Measurements from ENCODE around the gene S100Z. TPM values are rescaled to one million over a fixed set of nuclear protein-coding genes. Genes with fewer than 3 reads are reported as not detected.
"Not testable (repeated sequence)": the region's sequence is repeated elsewhere in the genome, so short reads cannot be mapped to it uniquely, and the experiment has no call there.

Gene S100Z
- total RNA-seq, 1 donor from 2014 or later = 1.2 TPM

- Histone ChIP-seq H3K4me3 (no peak overlapping the region), H3K36me3 (no peaks in the 10 kb centered on the region), H3K4me1 (peaks cover 16% of the 10 kb centered on the region), H3K27ac (peak overlapping the region; percentile 59), H3K27me3 (ENCODE audit: low read depth) (no peaks in the 10 kb centered on the region), H3K9me3 (no peaks in the 10 kb centered on the region)
- TF ChIP-seq CTCF (IDR thresholded peaks at IDR 0.05) = no peak
- no peak for DNase-seq
- peak; percentile 81 to 86 for ATAC-seq
- intact Hi-C loops (cut with DNase I) = no loop called here
These were observed 6.1 kb downstream of the S100Z start for GRCh38 chr5:76855961-76856360.

- Histone ChIP-seq H3K27ac (peak overlapping the region; percentile 59), H3K4me1 (peaks cover 11% of the 10 kb centered on the region)
- H3K9me3 ChIP-seq; intact Hi-C loops (cut with DNase I); H3K36me3 ChIP-seq; H3K27me3 ChIP-seq (ENCODE audit: low read depth); DNase-seq; H3K4me3 ChIP-seq: not testable (repeated sequence)
- peak; percentile 28 to 46 for ATAC-seq
These were observed 7.0 kb downstream of the S100Z start for GRCh38 chr5:76856800-76857199.

- peak; percentile 53 for DNase-seq
- H3K4me3 ChIP-seq = no peak overlapping the region
- no peaks in the 10 kb centered on the region for H3K9me3 ChIP-seq
- intact Hi-C loops (cut with DNase I) = no loop called here
- TF ChIP-seq CTCF (IDR thresholded peaks at IDR 0.05) = no peak
- H3K4me1 ChIP-seq = peaks cover 11% of the 10 kb centered on the region
- H3K27me3 ChIP-seq (ENCODE audit: low read depth) = no peaks in the 10 kb centered on the region
- ATAC-seq = no peak
- no peaks in the 10 kb centered on the region for H3K36me3 ChIP-seq
- H3K27ac ChIP-seq = no peak overlapping the region
These were observed 9.9 kb downstream of the S100Z start for GRCh38 chr5:76859591-76860247.

GRCh38 chr5:76861612-76862011 lies 11.8 kb downstream of the S100Z start:
- no peak overlapping the region for H3K27ac ChIP-seq
- intact Hi-C loops (cut with DNase I) = no loop called here
- H3K27me3 ChIP-seq (ENCODE audit: low read depth) = no peaks in the 10 kb centered on the region
- H3K4me1 ChIP-seq = peaks cover 5% of the 10 kb centered on the region
- TF ChIP-seq CTCF (IDR thresholded peaks at IDR 0.05) = no peak
- no peaks in the 10 kb centered on the region for H3K9me3 ChIP-seq
- H3K4me3 ChIP-seq = no peak overlapping the region
- H3K36me3 ChIP-seq = no peaks in the 10 kb centered on the region
- ATAC-seq (no peak), DNase-seq (no peak)

- intact Hi-C loops (cut with DNase I) = no loop called here
- Histone ChIP-seq H3K27me3 (ENCODE audit: low read depth) (no peaks in the 10 kb centered on the region), H3K27ac (no peak overlapping the region), H3K9me3 (no peaks in the 10 kb centered on the region), H3K4me1 (no peaks in the 10 kb centered on the region), H3K36me3 (no peaks in the 10 kb centered on the region), H3K4me3 (no peak overlapping the region)
- no peak for DNase-seq
- no peak for ATAC-seq
- TF ChIP-seq CTCF (IDR thresholded peaks at IDR 0.05) = no peak
These were observed 13.2 kb downstream of the S100Z start for GRCh38 chr5:76863001-76863400.

GRCh38 chr5:76866503-76866902 lies 16.7 kb downstream of the S100Z start:
- no peak overlapping the region for H3K4me3 ChIP-seq
- no peaks in the 10 kb centered on the region for H3K36me3 ChIP-seq
- TF ChIP-seq CTCF (IDR thresholded peaks at IDR 0.05) = no peak
- DNase-seq = no peak
- intact Hi-C loops (cut with DNase I) = no loop called here
- no peak overlapping the region for H3K27ac ChIP-seq
- H3K27me3 ChIP-seq (ENCODE audit: low read depth) = no peaks in the 10 kb centered on the region
- no peaks in the 10 kb centered on the region for H3K9me3 ChIP-seq
- H3K4me1 ChIP-seq = no peaks in the 10 kb centered on the region
- no peak for ATAC-seq

Measured in lower lobe of right lung (tissue), 2 donors.